Right cardiac atrium (tissue), 5 donors: ENCODE data around the gene PHYKPL. TPM values are rescaled to one million over a fixed set of nuclear protein-coding genes. Genes with fewer than 3 reads are reported as not detected.
"Not testable (repeated sequence)": the region's sequence is repeated elsewhere in the genome, so short reads cannot be mapped to it uniquely, and the experiment has no call there.

Source experiments
- ATAC-seq, 2 donors: fragments of 200-7000 bp; cut with Tn5 transposase; one replicate each; pipeline versions ENCODE4 v1.8.0 to v1.9.1; 2020; ENCODE audit warnings: moderate library complexity in 2 of 2, mild to moderate bottlenecking in 1 of 2
- DNase-seq, 3 donors: peaks; one replicate each; pipeline ENCODE4 v3.0.0-alpha.2; 2020
- H3K27ac ChIP-seq: one replicate; pipeline ENCODE4 v1.5.1; 2013; ENCODE audit warnings: mild to moderate bottlenecking, low read length, control low read depth, moderate library complexity
- H3K27me3 ChIP-seq: one replicate; pipeline ENCODE4 v1.6.1; 2013; ENCODE audit not compliant: control insufficient read depth, insufficient read depth
- H3K4me1 ChIP-seq: one replicate; pipeline ENCODE4 v1.6.1; 2013; ENCODE audit warnings: low read length; ENCODE audit not compliant: control insufficient read depth, insufficient read depth
- H3K4me3 ChIP-seq: one replicate; pipeline ENCODE4 v1.5.1; 2013; ENCODE audit warnings: low read length, control low read depth
- H3K9me3 ChIP-seq: one replicate; pipeline ENCODE4 v1.6.1; 2013; ENCODE audit warnings: low read length; ENCODE audit not compliant: control insufficient read depth
- WGBS: extraction: QIAGEN DNeasy Blood & Tissue Kit; methylation state at CpG from one replicate; pipeline ENCODE4 v1.1.7; 2013; 5-methylcytosine and 5-hydroxymethylcytosine counted together
- intact Hi-C, 4 donors: fragments of 100-400 bp; cut with DNase I; formaldehyde crosslinking; loops; one replicate each; pipeline versions ENCODE4 v1.11.0 to v1.14.0; 2022 to 2023
- polyA plus RNA-seq: library from polyadenylated mRNA; stranded (reverse); fragments of 200-250 nt; gene quantifications from one replicate; pipeline ENCODE4 v1.2.3, GENCODE V29; 2013
- total RNA-seq, 4 donors: library from RNA; stranded (reverse); fragmentation: NEBNext Ultra II Directional; extraction: Animal tissue kit (Norgen Biotek cat#: 25700); gene quantifications; one replicate each; pipeline ENCODE4 v1.2.1, GENCODE V29; 2021
- donor health status: healthy with polysubstance abuse.
- donor health status: DM: no; HTN: yes; CAD: no.
- donor health status: DM: no; HTN: no; CAD: no.
- donor health status: DM: no; HTN: yes; CAD: no; lungs with severe emphysema.
- donor health status: DM: yes; HTN: yes; CAD: no.

The PHYKPL gene
- total and polyA plus RNA-seq, 5 donors, result 35.3 to 53.6 (median 44.5) TPM

DNA sequence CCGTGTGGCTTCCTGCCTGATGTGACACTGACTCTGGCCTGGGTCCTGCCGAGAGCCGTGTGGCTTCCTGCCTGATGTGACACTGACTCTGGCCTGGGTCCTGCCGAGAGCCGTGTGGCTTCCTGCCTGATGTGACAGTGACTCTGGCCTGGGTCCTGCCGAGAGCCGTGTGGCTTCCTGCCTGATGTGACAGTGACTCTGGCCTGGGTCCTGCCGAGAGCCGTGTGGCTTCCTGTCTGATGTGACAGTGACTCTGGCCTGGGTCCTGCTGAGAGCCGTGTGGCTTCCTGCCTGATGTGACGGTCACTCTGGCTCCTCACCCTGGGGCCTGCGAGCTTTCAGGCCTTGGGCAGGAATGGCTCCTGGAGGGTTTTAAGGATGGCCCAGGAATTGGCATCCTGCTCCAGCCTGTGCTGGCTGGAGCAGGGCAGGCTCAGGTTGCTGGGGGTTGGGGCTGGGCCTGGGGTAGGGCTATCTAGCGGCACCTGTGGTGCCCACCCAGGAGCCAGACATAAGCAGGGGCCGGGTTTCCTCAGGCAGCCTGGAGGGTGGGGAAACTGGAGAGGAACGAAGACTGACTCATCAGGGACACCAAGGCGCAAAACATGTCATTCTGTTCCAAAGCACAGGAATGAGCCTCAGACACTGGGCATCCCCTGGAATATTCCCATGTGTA is 7.2 kb upstream of the PHYKPL start:
- H3K4me3 ChIP-seq, H3K9me3 ChIP-seq, DNase-seq, ATAC-seq, H3K4me1 ChIP-seq, H3K27me3 ChIP-seq, intact Hi-C loops: not testable (repeated sequence)
- H3K27ac ChIP-seq, result peak overlapping the region; percentile 7
- WGBS, result 21% methylated on average over 14 of the region's 16 CpGs

DNA sequence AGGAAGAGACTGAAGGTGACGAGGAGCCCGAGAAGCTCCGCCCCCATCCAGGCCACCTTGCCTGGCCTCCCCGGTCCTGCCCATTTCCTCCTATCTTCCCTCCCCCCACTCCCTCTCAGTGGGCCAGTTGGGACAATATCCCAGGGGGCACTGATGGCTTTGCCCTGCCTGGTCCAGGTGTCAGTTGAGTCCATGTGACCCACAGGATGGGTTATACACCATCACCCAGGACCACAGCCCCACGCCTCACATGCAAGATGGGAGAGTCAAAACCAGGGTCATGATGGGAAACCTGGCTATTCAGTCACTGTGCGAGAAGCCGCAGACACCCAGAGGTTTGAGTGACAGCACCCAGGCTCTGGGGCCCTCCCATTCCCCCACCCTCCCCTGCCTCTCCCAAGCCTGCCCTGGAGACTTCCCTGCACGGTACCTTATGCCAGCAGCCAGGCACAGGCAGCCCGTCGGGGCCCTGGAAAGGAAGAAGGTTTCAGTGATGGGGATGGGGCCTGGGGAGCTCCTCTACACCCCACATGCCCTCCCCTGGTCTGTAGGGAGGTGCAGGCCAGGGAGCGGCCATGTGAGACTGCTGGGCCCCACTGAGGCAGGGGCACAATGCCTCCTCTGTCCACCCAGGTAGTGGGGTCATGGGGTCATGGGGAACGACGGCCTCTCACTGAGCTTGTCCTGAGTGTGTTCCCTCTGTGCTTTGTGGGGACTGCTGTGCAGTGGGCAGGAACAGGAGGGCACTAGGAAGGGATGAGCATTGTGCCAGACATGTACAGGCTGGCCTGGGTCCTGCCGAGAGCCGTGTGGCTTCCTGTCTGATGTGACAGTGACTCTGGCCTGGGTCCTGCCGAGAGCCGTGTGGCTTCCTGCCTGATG is 6.3 kb upstream of the PHYKPL start:
- peaks cover 10% of the 10 kb centered on the region for H3K4me1 ChIP-seq
- H3K27ac ChIP-seq, result peak overlapping the region; percentile 5
- DNase-seq, result no peak

GRCh38 chr5:178238313-178238635 is 5.7 kb upstream of the PHYKPL start:
- Histone ChIP-seq H3K4me1 (peaks cover 10% of the 10 kb centered on the region), H3K27ac (no peak overlapping the region), H3K4me3 (no peak overlapping the region), H3K9me3 (no peaks in the 10 kb centered on the region), H3K27me3 (no peaks in the 10 kb centered on the region)
- no peak for DNase-seq
- WGBS, result 96% methylated on average over 6 of the region's 6 CpGs
- intact Hi-C loops, result no loop called here
- ATAC-seq, result no peak

More for the DNA sequence above, 6.3 kb upstream of the PHYKPL start:
- no peaks in the 10 kb centered on the region for H3K27me3 ChIP-seq
- no peaks in the 10 kb centered on the region for H3K9me3 ChIP-seq
- no peak for ATAC-seq
- no peak overlapping the region for H3K4me3 ChIP-seq
- intact Hi-C loops, result no loop called here
- WGBS, result 42% methylated on average over 17 of the region's 17 CpGs

DNA sequence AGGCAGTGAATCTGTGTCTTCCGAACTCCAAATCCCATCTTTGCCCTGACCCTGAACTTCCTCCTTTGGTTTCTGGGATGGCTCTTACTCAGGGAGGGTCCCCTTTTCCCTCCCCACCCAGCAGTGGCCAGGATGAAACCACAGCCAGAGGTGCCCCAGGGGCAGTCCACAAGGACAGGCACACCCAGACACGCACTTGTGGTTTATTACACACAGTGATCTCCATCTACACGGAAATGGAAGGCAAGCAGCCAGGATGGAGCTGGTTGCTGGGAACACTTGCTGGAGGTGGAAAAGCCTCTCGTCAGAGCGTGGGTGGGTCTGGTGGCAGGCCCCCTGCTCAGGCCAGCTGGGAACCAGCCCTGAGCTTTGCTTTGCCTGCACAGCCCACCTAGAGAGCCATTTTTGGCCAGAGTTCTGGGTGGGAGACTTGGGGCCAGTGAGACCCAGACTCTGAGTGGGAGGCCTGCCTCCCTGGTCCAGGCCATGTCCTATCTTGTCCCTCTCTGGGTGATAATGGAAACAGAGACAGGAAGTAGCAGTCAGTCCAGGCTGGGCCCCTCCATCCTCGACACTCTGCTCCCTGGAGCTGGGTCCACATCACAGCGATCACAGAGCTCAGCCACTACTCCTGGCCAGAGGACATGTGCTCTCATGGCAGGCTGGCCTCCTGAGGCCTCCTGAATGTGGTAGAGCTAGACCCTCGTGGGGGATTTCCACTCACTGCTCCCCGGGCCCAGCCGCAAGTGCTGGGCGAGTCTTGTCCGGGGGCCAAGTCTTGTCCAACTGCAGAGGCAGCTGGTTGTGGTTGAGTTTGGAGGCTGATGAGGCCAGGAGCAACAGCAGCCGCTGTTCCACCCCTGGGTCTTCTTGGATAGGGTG is 5.1 kb upstream of the PHYKPL start:
- Histone ChIP-seq H3K9me3 (no peaks in the 10 kb centered on the region), H3K27me3 (no peaks in the 10 kb centered on the region), H3K4me1 (peaks cover 10% of the 10 kb centered on the region), H3K4me3 (no peak overlapping the region), H3K27ac (no peak overlapping the region)
- peak in 2 of 3 donors; percentile 38 to 64 for DNase-seq
- ATAC-seq, result no peak
- 61% methylated on average over 13 of the region's 13 CpGs for WGBS
- intact Hi-C loops, result no loop called here

DNA sequence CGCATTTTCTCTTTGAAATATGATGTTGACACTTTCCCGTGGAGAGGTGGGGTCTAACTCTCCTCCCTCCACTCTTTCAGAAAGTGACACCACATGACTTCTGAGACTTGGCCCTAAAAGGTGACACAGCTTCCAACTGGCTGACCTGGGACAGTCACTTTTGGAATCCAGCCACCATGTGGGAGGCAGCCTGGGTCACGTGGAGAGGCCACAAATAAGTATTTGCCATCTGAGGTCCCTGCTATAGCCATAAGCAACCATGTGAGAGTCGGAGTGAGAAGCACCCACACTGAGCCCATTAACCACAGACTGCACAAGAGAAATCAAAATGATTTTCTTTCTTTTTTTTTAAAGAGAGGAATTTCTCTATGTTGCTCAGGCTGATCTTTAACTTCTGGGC is 4.1 kb upstream of the PHYKPL start:
- WGBS, result 27% methylated on average over 4 of the region's 4 CpGs
- H3K9me3 ChIP-seq, result no peaks in the 10 kb centered on the region
- peak overlapping the region; percentile 31 for H3K27ac ChIP-seq
- peaks cover 10% of the 10 kb centered on the region for H3K4me1 ChIP-seq
- no peak for ATAC-seq
- DNase-seq, result peak in 2 of 3 donors; percentile 23 to 72
- intact Hi-C loops, result no loop called here
- H3K4me3 ChIP-seq, result no peak overlapping the region
- H3K27me3 ChIP-seq, result no peaks in the 10 kb centered on the region

- peak in 1 of 3 donors; percentile 11 for DNase-seq
- intact Hi-C loops, result no loop called here
- ATAC-seq, result no peak
- WGBS, result 90% methylated on average over 9 of the region's 9 CpGs
- Histone ChIP-seq H3K27me3 (no peaks in the 10 kb centered on the region), H3K4me1 (peaks cover 14% of the 10 kb centered on the region), H3K9me3 (no peaks in the 10 kb centered on the region), H3K4me3 (no peak overlapping the region), H3K27ac (peak overlapping the region; percentile 31)
These were observed 3.5 kb upstream of the PHYKPL start for GRCh38 chr5:178236126-178236525.

GRCh38 chr5:178235588-178235974 is 3.0 kb upstream of the PHYKPL start:
- H3K27ac ChIP-seq, result no peak overlapping the region
- intact Hi-C loops, result no loop called here
- no peaks in the 10 kb centered on the region for H3K27me3 ChIP-seq
- peaks cover 18% of the 10 kb centered on the region for H3K4me1 ChIP-seq
- H3K4me3 ChIP-seq, result no peak overlapping the region
- no peak for DNase-seq
- H3K9me3 ChIP-seq, result no peaks in the 10 kb centered on the region
- WGBS, result 88% methylated on average over 3 of the region's 3 CpGs
- ATAC-seq, result no peak

GRCh38 chr5:178234750-178235587 is 2.4 kb upstream of the PHYKPL start:
- 24% methylated on average over 12 of the region's 12 CpGs for WGBS
- intact Hi-C loops, result no loop called here

DNA sequence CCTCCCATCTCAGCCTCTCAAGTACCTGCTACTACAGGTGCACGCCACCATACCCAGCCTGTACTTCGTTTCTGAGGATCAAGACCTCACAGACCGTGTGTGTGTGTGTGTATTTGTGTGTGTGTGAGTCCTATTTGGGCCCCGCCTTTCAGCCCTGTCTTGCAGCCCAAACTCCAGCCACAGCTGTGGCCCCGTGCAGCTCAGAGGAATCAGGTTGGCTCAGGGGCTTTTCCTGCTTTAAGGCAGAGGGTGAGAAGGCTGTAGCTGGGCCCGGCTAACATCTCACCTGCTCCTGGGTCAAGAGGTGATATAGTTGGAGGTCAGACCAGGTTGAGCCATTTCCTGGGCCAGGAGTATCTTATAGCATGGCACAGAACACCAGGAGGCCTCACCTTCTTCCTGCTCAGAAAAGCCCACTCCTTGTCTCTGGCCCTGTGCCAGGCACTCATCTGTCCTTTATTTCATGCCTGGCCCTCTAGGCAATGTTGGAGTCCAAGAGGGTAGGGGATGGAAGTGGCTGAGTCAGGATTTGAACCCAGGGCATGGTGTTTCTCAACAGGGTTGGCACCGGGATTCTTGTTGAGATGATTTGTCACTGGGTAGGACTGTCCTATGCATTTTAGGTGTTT is 1.6 kb upstream of the PHYKPL start:
- Histone ChIP-seq H3K27me3 (no peaks in the 10 kb centered on the region), H3K9me3 (no peaks in the 10 kb centered on the region), H3K4me3 (no peak overlapping the region), H3K4me1 (peaks cover 17% of the 10 kb centered on the region), H3K27ac (no peak overlapping the region)
- ATAC-seq (no peak), DNase-seq (peak in 1 of 3 donors; percentile 22)
- intact Hi-C loops, result no loop called here
- WGBS, result 89% methylated on average over 7 of the region's 7 CpGs

More at GRCh38 chr5:178234750-178235587, 2.4 kb upstream of the PHYKPL start:
- no peaks in the 10 kb centered on the region for H3K9me3 ChIP-seq
- no peak overlapping the region for H3K4me3 ChIP-seq
- DNase-seq (peak; percentile 76 to 93 (median 86)), ATAC-seq (no peak)
- H3K4me1 ChIP-seq, result peaks cover 18% of the 10 kb centered on the region
- H3K27ac ChIP-seq, result no peak overlapping the region
- H3K27me3 ChIP-seq, result no peaks in the 10 kb centered on the region

- Histone ChIP-seq H3K27me3 (no peaks in the 10 kb centered on the region), H3K27ac (peak overlapping the region; percentile 76), H3K9me3 (no peaks in the 10 kb centered on the region), H3K4me3 (peak overlapping the region; percentile 70), H3K4me1 (peaks cover 14% of the 10 kb centered on the region)
- DNase-seq (no peak), ATAC-seq (no peak)
- WGBS, result 65% methylated on average over 11 of the region's 11 CpGs
- intact Hi-C loops, result no loop called here
These were observed 373 bp upstream of the PHYKPL start for GRCh38 chr5:178232920-178233429.
